Panc1 (cell line): ENCODE measurements around the gene MPDU1. TPM values are rescaled to one million over a fixed set of nuclear protein-coding genes. Genes with fewer than 3 reads are reported as not detected.

ENCODE experiments used
- ATAC-seq: fragments of 200-7000 bp; cut with Tn5 transposase; 2 replicates; pipeline ENCODE4 v1.9.1; 2020; ENCODE audit warnings: mild to moderate bottlenecking, moderate library complexity
- BruUV-seq: library from RNA; stranded (reverse); fragments of 400-500 nt; replicated peaks from 2 replicates; lab custom pipeline; 2021; lab: Mats Ljungman, UMichigan
- CTCF ChIA-PET: fragments of 300-600 bp; sonication (Branson Sonifier 250); formaldehyde crosslinking; loops from one replicate; lab custom pipeline; 2022; ENCODE audit warnings: antibody characterized with exemption; lab: Charles Lee
- POLR2A ChIA-PET: fragments of 300-600 bp; sonication (Branson Sonifier 250); formaldehyde crosslinking; loops from one replicate; lab custom pipeline; 2022; ENCODE audit warnings: antibody characterized with exemption; lab: Charles Lee
- DNase-seq: peaks from one replicate; pipeline ENCODE4 v3.0.0-alpha.2; 2010; ENCODE audit warnings: low read depth, low spot score
- H3K27ac ChIP-seq: 2 replicates; pipeline ENCODE4 v1.5.1; 2011; ENCODE audit warnings: mild to moderate bottlenecking, low read length, inconsistent platforms
- H3K27me3 ChIP-seq: fragments of 200-500 bp; sonication (Bioruptor generic); 2 replicates; pipeline ENCODE4 v1.6.0; 2014; ENCODE audit warnings: low read length, inconsistent platforms; ENCODE audit not compliant: control insufficient read depth, insufficient read depth
- H3K36me3 ChIP-seq: fragments of 200-500 bp; sonication (Bioruptor generic); 2 replicates; pipeline ENCODE4 v1.5.1; 2014; ENCODE audit warnings: inconsistent platforms, mild to moderate bottlenecking, low read length, moderate library complexity; ENCODE audit not compliant: control insufficient read depth, insufficient read depth
- H3K4me1 ChIP-seq: 2 replicates; pipeline ENCODE4 v1.5.1; 2011; ENCODE audit warnings: inconsistent platforms, mild to moderate bottlenecking, low read length, moderate library complexity; ENCODE audit not compliant: control insufficient read depth, insufficient read depth
- H3K4me3 ChIP-seq, 2 experiments: 2 replicates each; pipeline ENCODE4 v1.5.1; 2011 to 2012; ENCODE audit warnings: low read depth in 2 of 2, low read length in 2 of 2, mild to moderate bottlenecking in 2 of 2, inconsistent platforms in 1 of 2, moderate library complexity in 1 of 2
- H3K9me3 ChIP-seq: fragments of 200-500 bp; sonication (Bioruptor generic); 2 replicates; pipeline ENCODE4 v1.5.1; 2014; ENCODE audit warnings: low read depth, mild to moderate bottlenecking, inconsistent platforms, low read length, moderate library complexity; ENCODE audit not compliant: control insufficient read depth, insufficient read depth
- CTCF ChIP-seq: fragments of 450-650 bp; IDR thresholded peaks from 2 replicates; pipeline ENCODE4 v1.5.1; 2017; ENCODE audit warnings: mild to moderate bottlenecking
- POLR2AphosphoS5 ChIP-seq: IDR thresholded peaks from 2 replicates; pipeline ENCODE4 v1.6.1; 2012; ENCODE audit warnings: mild to moderate bottlenecking, low read depth, low read length, moderate library complexity
- REST ChIP-seq, 2 experiments: IDR thresholded peaks; 2 replicates each; pipeline ENCODE4 v1.6.1; 2011 to 2012; ENCODE audit warnings: low read depth in 2 of 2, control low read depth in 1 of 2, low read length in 1 of 2, mild to moderate bottlenecking in 1 of 2, moderate library complexity in 1 of 2; ENCODE audit not compliant: insufficient read depth in 1 of 2
- SIN3A ChIP-seq: IDR thresholded peaks from 2 replicates; pipeline ENCODE4 v1.6.1; 2012; ENCODE audit warnings: low read depth, mild to moderate bottlenecking, low read length, moderate library complexity, borderline replicate concordance; ENCODE audit not compliant: insufficient read depth
- TCF7L2 ChIP-seq: IDR thresholded peaks from 2 replicates; pipeline ENCODE4 v1.6.1; 2011; ENCODE audit warnings: mild to moderate bottlenecking, low read depth, low read length, inconsistent platforms
- in situ Hi-C: cut with HindIII; loops from 2 replicates; pipeline ENCODE4 v1.10.0; 2016; ENCODE audit warnings: low sequenced_read_pairs, low pct_unique_long_range_greater_than_20kb
- intact Hi-C: fragments of 100-400 bp; cut with micrococcal nuclease; formaldehyde crosslinking; loops from one replicate; pipeline ENCODE4 v1.10.0; 2022; ENCODE audit not compliant: unreplicated experiment
- total RNA-seq: library from RNA; stranded (reverse); gene quantifications from one replicate; pipeline ENCODE4 v1.2.1, GENCODE V29; 2021; ENCODE audit not compliant: unreplicated experiment

Gene MPDU1
- total RNA-seq, 1 experiment from 2014 or later: 47.1 TPM

GRCh38 chr17:7575959-7576358 is 7.7 kb upstream of the MPDU1 start:
- H3K36me3 ChIP-seq: peaks cover 29% of the 10 kb centered on the region

GRCh38 chr17:7576432-7576937 is 7.2 kb upstream of the MPDU1 start:
- no peak overlapping the region for H3K4me3 ChIP-seq
- TF ChIP-seq POLR2AphosphoS5: peak; percentile 18; the same call in 1 of the 2 replicates
- TF ChIP-seq TCF7L2: no peak
- H3K36me3 ChIP-seq: peaks cover 26% of the 10 kb centered on the region
- DNase-seq: no peak
- intact Hi-C loops (no loop called here), in situ Hi-C loops (no loop called here)
- CTCF ChIA-PET: no interaction called here
- BruUV-seq: no TSS peak
- ATAC-seq: no peak
- POLR2A ChIA-PET: interaction anchor here (0.6 kb wide), 1 partner anchor 131 kb away, joined by 9 read pairs; no protein-coding TSS in a partner anchor
- peak overlapping the region; percentile 35 for H3K27ac ChIP-seq
- H3K4me1 ChIP-seq: peaks cover 63% of the 10 kb centered on the region
- H3K27me3 ChIP-seq: no peaks in the 10 kb centered on the region
- H3K9me3 ChIP-seq: no peaks in the 10 kb centered on the region

More at GRCh38 chr17:7575959-7576358, 7.7 kb upstream of the MPDU1 start:
- no peak for ATAC-seq
- H3K9me3 ChIP-seq: no peaks in the 10 kb centered on the region
- H3K4me1 ChIP-seq: peaks cover 65% of the 10 kb centered on the region
- CTCF ChIA-PET: no interaction called here
- BruUV-seq: no TSS peak
- in situ Hi-C loops (no loop called here), intact Hi-C loops (no loop called here)
- H3K4me3 ChIP-seq: no peak overlapping the region
- TF ChIP-seq SIN3A (no peak), POLR2AphosphoS5 (peak; percentile 32; the same call in 1 of the 2 replicates), TCF7L2 (no peak)
- DNase-seq: no peak
- H3K27me3 ChIP-seq: no peaks in the 10 kb centered on the region
- H3K27ac ChIP-seq: peak overlapping the region; percentile 35; the same call in 1 of the 2 replicates
- POLR2A ChIA-PET: no interaction called here

GRCh38 chr17:7577327-7578199 is 6.1 kb upstream of the MPDU1 start:
- intact Hi-C loops (no loop called here), in situ Hi-C loops (no loop called here)
- CTCF ChIA-PET: no interaction called here
- H3K9me3 ChIP-seq: no peaks in the 10 kb centered on the region
- peaks cover 65% of the 10 kb centered on the region for H3K4me1 ChIP-seq
- TF ChIP-seq TCF7L2 (no peak), POLR2AphosphoS5 (no peak), CTCF (no peak), SIN3A (no peak), REST (IDR thresholded peaks at IDR 0.05; ENCODE audit: insufficient read depth in 1 of 2, low read depth in 2 of 2, low read length in 1 of 2) (no peak)
- no peak for DNase-seq
- ATAC-seq: no peak
- H3K36me3 ChIP-seq: peaks cover 26% of the 10 kb centered on the region
- no peak overlapping the region; the same call in 1 of the 2 replicates for H3K27ac ChIP-seq
- BruUV-seq: no TSS peak
- POLR2A ChIA-PET: no interaction called here
- no peak overlapping the region for H3K4me3 ChIP-seq
- H3K27me3 ChIP-seq: no peaks in the 10 kb centered on the region
